ENCODE results near the gene ATOH8. TPM values are rescaled to one million over a fixed set of nuclear protein-coding genes. Genes with fewer than 3 reads are reported as not detected.

The ATOH8 gene
- polyA plus RNA-seq, 1 of the 3 experiments (the other 2 are of a cell fraction): 5.6 TPM

GRCh38 chr2:85813211-85813981 lies 59.6 kb downstream of the ATOH8 start:
- no peak overlapping the region for H3K9ac ChIP-seq
- no peak overlapping the region for H3K4me2 ChIP-seq
- no peak for TF ChIP-seq TAF1 (IDR thresholded peaks at IDR 0.05; ENCODE audit: borderline replicate concordance, low read depth, low read length)
- no peak for TF ChIP-seq EP300 (IDR thresholded peaks at IDR 0.05; ENCODE audit: borderline replicate concordance in 1 of 2, low read depth in 1 of 2, low read length in 1 of 2)
- TF ChIP-seq RCOR1 (IDR thresholded peaks at IDR 0.05; ENCODE audit: low read length): no peak
- TF ChIP-seq REST (IDR thresholded peaks at IDR 0.05; ENCODE audit: low read depth, low read length): no peak
- H3K27me3 ChIP-seq (ENCODE audit: insufficient read depth): no peaks in the 10 kb centered on the region
- H3F3A ChIP-seq (replicated peaks; ENCODE audit: insufficient read depth): no peaks in the 10 kb centered on the region
- H3K9me2 ChIP-seq: no peaks in the 10 kb centered on the region
- no peak overlapping the region for H3K27ac ChIP-seq (ENCODE audit: low read depth in 2 of 2, low read length in 1 of 2)
- H4K20me1 ChIP-seq (ENCODE audit: insufficient read depth): no peaks in the 10 kb centered on the region
- no peak overlapping the region for H3K4me3 ChIP-seq (ENCODE audit: low read depth in 2 of 2, low read length in 1 of 2)
- POLR2A ChIA-PET: interaction anchor here (0.9 to 1.0 kb wide), 3 partner anchors 68 to 84 kb away, joined by 3 to 5 read pairs (median 3); no protein-coding TSS in a partner anchor
- H3K36me3 ChIP-seq (replicated peaks in 1 of 2; ENCODE audit: control insufficient read depth in 1 of 2, insufficient read depth in 2 of 2, low read length in 1 of 2): no peaks in the 10 kb centered on the region
- 88% methylated on average over 6 of the region's 7 CpGs for WGBS (ENCODE audit: low lambda C conversion rate)
- peaks cover 0 to 17% of the 10 kb centered on the region in 2 experiments; a peak in 1 of 4 replicates for H3K4me1 ChIP-seq (ENCODE audit: control insufficient read depth in 1 of 2, insufficient read depth in 2 of 2, low read depth in 1 of 2, low read length in 1 of 2)
- no peak overlapping the region for H2AFZ ChIP-seq (ENCODE audit: low read depth)
- no peaks in the 10 kb centered on the region for H3K79me2 ChIP-seq (ENCODE audit: insufficient read depth)
- CTCF ChIA-PET: interaction anchor here (0.6 to 19.2 kb wide), 57 partner anchors 10 to 275 kb away, joined by 3 to 626 read pairs (median 5); partner anchors contain the start of genes ATOH8, GNLY and SFTPB
- DNase-seq: no peak
- H3K9me3 ChIP-seq: no peaks in the 10 kb centered on the region

- no peaks in the 10 kb centered on the region for H3K36me3 ChIP-seq (replicated peaks in 1 of 2; ENCODE audit: control insufficient read depth in 1 of 2, insufficient read depth in 2 of 2, low read length in 1 of 2)
- POLR2A ChIA-PET: interaction anchor here (0.9 to 1.0 kb wide), 3 partner anchors 69 to 85 kb away, joined by 3 to 5 read pairs (median 3); no protein-coding TSS in a partner anchor
- no peak overlapping the region for H2AFZ ChIP-seq (ENCODE audit: low read depth)
- TF ChIP-seq FOXJ3 (CRISPR knock-in tag; IDR thresholded peaks at IDR 0.05) (no peak), REST (IDR thresholded peaks at IDR 0.05; ENCODE audit: low read depth, low read length) (no peak), MEF2A (IDR thresholded peaks at IDR 0.05; ENCODE audit: borderline replicate concordance, low read depth) (no peak), EP300 (IDR thresholded peaks at IDR 0.05; ENCODE audit: borderline replicate concordance in 1 of 2, low read depth in 1 of 2, low read length in 1 of 2) (no peak), JUND (IDR thresholded peaks at IDR 0.05) (no peak), EZH2phosphoT487 (IDR thresholded peaks at IDR 0.05; ENCODE audit: borderline replicate concordance, low read depth) (no peak), CHD2 (IDR thresholded peaks at IDR 0.05; ENCODE audit: low read length, partially characterized antibody) (peak; percentile 16), GABPA (IDR thresholded peaks at IDR 0.05; ENCODE audit: low read depth) (no peak), USF1 (IDR thresholded peaks at IDR 0.05; ENCODE audit: borderline replicate concordance, low read depth) (no peak), FOSL2 (IDR thresholded peaks at IDR 0.05; ENCODE audit: borderline replicate concordance, low read depth) (no peak), SIN3A (IDR thresholded peaks at IDR 0.05; ENCODE audit: borderline replicate concordance, low read depth, low read length) (no peak), TCF12 (IDR thresholded peaks at IDR 0.05) (no peak), POLR2AphosphoS5 (IDR thresholded peaks at IDR 0.05; ENCODE audit: low read depth, low read length) (no peak), NFIC (IDR thresholded peaks at IDR 0.05; ENCODE audit: borderline replicate concordance) (no peak; the same call in 1 of the 2 replicates)
Observed at GRCh38 chr2:85813982-85814801, 60.4 kb downstream of the ATOH8 start.

More at GRCh38 chr2:85813982-85814801, 60.4 kb downstream of the ATOH8 start:
- H3K4me3 ChIP-seq (ENCODE audit: low read depth in 2 of 2, low read length in 1 of 2): no peak overlapping the region
- CTCF ChIA-PET: interaction anchor here (0.6 to 19.2 kb wide), 60 partner anchors 11 to 274 kb away, joined by 3 to 626 read pairs (median 5); partner anchors contain the start of genes ATOH8, GNLY and SFTPB
- no peak overlapping the region for H3K4me2 ChIP-seq
- H3K9me3 ChIP-seq: no peaks in the 10 kb centered on the region
- H3K9ac ChIP-seq: no peak overlapping the region
- 17% methylated on average over 11 of the region's 13 CpGs for WGBS (ENCODE audit: low lambda C conversion rate)
- no peaks in the 10 kb centered on the region for H3K27me3 ChIP-seq (ENCODE audit: insufficient read depth)
- DNase-seq: peak; percentile 92
- no peaks in the 10 kb centered on the region for H3K9me2 ChIP-seq
- H4K20me1 ChIP-seq (ENCODE audit: insufficient read depth): no peaks in the 10 kb centered on the region
- no peak overlapping the region for H3K27ac ChIP-seq (ENCODE audit: low read depth in 2 of 2, low read length in 1 of 2)
- no peaks in the 10 kb centered on the region for H3F3A ChIP-seq (replicated peaks; ENCODE audit: insufficient read depth)
- peaks cover 0 to 17% of the 10 kb centered on the region in 2 experiments; a peak in 1 of 4 replicates for H3K4me1 ChIP-seq (ENCODE audit: control insufficient read depth in 1 of 2, insufficient read depth in 2 of 2, low read depth in 1 of 2, low read length in 1 of 2)
- H3K79me2 ChIP-seq (ENCODE audit: insufficient read depth): no peaks in the 10 kb centered on the region

Data from SK-N-SH (cell line).